ENCODE data around the gene EVI5L. TPM values are rescaled to one million over a fixed set of nuclear protein-coding genes. Genes with fewer than 3 reads are reported as not detected.

Gene EVI5L
- total RNA-seq, 3 donors from 2014 or later, result 7.5 to 12.5 (median 9.2) TPM

DNA sequence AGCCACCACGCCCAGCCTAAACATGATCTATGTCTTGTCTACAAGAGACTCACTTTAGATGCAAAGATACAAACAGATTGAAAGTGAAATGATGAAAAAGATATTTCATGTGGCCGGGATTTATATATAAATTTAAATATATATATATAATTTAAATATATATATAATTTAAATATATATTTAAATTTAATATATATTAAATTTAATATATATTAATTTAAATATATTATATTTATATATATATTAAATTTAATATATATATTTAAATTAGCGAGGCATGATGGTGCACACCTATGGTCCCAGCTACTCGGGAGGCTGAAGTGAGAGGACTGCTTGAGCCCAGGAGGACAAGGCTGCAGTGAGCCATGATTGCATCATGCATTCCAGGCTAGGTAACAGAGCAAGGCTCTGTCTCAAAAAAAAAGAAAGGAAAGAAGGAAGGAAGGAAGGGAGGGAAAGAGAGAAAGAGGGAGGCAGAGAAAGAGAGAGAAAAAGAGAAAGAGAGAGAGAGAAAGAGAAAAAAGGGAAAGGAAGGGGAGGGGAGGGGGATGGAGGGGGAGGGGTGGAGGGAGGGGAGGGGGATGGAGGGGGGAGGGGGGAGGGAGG lies 7.0 kb upstream of the EVI5L start:
- Histone ChIP-seq H3K4me3 (no peak overlapping the region), H3K27me3 (no peaks in the 10 kb centered on the region), H3K27ac (no peak overlapping the region), H3K9me3 (peaks cover 0 to 2% of the 10 kb centered on the region in 2 donors), H3K36me3 (no peaks in the 10 kb centered on the region), H3K4me1 (no peaks in the 10 kb centered on the region)
- TF ChIP-seq, protein P1, sequence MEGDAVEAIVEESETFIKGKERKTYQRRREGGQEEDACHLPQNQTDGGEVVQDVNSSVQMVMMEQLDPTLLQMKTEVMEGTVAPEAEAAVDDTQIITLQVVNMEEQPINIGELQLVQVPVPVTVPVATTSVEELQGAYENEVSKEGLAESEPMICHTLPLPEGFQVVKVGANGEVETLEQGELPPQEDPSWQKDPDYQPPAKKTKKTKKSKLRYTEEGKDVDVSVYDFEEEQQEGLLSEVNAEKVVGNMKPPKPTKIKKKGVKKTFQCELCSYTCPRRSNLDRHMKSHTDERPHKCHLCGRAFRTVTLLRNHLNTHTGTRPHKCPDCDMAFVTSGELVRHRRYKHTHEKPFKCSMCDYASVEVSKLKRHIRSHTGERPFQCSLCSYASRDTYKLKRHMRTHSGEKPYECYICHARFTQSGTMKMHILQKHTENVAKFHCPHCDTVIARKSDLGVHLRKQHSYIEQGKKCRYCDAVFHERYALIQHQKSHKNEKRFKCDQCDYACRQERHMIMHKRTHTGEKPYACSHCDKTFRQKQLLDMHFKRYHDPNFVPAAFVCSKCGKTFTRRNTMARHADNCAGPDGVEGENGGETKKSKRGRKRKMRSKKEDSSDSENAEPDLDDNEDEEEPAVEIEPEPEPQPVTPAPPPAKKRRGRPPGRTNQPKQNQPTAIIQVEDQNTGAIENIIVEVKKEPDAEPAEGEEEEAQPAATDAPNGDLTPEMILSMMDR (IDR thresholded peaks at IDR 0.05), result no peak
- TF ChIP-seq POLR2A (IDR thresholded peaks at IDR 0.05) (no peak), POLR2AphosphoS5 (IDR thresholded peaks at IDR 0.05) (no peak)
- intact Hi-C loops (cut with DNase I; ENCODE audit: low total_unique reads), result no loop called here
- DNase-seq (ENCODE audit: low spot score in 2 of 2), result no peak

DNA sequence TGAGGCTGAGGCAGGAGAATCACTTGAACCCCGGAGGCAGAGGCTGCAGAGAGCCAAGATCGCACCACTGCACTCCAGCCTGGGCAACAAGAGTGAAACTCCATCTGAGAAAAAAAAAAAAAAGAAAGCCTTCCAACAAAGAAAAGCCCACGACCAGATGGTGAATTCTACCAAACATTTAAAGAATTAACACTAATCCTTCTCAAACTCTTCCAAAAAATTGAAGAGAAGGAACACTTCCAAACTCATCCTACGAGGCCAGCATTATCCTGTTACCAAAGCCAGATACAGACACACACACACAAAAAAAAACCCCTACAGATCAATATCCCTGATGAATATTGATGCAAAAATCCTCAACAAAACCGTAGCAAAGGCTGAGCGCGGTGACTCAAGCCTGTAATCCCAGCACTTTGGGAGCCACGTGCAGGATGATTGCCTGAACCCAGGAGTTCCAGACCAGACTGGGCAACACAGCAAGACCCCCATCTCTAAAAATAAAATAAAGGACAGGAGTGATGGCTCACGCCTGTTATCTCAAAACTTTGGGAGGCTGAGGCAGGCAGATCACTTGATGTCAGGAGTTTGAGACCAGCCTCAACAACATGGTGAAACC lies 6.2 kb upstream of the EVI5L start:
- no peaks in the 10 kb centered on the region for H3K4me1 ChIP-seq
- TF ChIP-seq POLR2AphosphoS5 (IDR thresholded peaks at IDR 0.05) (no peak), POLR2A (IDR thresholded peaks at IDR 0.05) (no peak)
- TF ChIP-seq, protein P1 (IDR thresholded peaks at IDR 0.05), result no peak
- no peak overlapping the region for H3K4me3 ChIP-seq
- H3K27ac ChIP-seq, result no peak overlapping the region
- no peaks in the 10 kb centered on the region for H3K9me3 ChIP-seq
- H3K27me3 ChIP-seq, result no peaks in the 10 kb centered on the region
- no peak for DNase-seq (ENCODE audit: low spot score in 2 of 2)
- intact Hi-C loops (cut with DNase I; ENCODE audit: low total_unique reads), result no loop called here
- H3K36me3 ChIP-seq, result no peaks in the 10 kb centered on the region

DNA sequence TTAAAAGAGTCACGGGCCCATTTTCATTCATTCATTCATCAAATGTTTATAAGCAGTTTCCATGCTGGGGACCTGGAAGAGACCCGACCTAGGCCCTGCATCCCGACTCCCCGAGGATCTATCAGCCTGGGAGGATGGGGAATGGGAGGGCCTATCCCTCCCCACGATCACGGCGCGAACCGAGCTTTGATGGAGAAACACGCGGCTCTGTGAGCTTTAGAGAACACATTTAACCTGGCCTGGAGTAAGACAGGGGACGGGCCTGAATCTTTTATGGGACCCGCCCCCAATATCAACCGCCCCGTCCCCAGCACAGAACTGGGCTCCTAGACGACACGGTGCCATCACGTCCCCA lies 875 bp upstream of the EVI5L start:
- Histone ChIP-seq H3K27ac (peak overlapping the region in 1 of 2 donors; percentile 10), H3K4me3 (peak overlapping the region; percentile 79 to 87 (median 86)), H3K9me3 (no peaks in the 10 kb centered on the region), H3K4me1 (peaks cover 9 to 18% of the 10 kb centered on the region in 2 donors), H3K27me3 (no peaks in the 10 kb centered on the region), H3K36me3 (no peaks in the 10 kb centered on the region)
- TF ChIP-seq, protein P1 (IDR thresholded peaks at IDR 0.05), result no peak
- TF ChIP-seq POLR2AphosphoS5 (IDR thresholded peaks at IDR 0.05) (no peak), POLR2A (IDR thresholded peaks at IDR 0.05) (no peak)
- no peak for DNase-seq (ENCODE audit: low spot score in 2 of 2)
- intact Hi-C loops (cut with DNase I; ENCODE audit: low total_unique reads), result no loop called here

DNA sequence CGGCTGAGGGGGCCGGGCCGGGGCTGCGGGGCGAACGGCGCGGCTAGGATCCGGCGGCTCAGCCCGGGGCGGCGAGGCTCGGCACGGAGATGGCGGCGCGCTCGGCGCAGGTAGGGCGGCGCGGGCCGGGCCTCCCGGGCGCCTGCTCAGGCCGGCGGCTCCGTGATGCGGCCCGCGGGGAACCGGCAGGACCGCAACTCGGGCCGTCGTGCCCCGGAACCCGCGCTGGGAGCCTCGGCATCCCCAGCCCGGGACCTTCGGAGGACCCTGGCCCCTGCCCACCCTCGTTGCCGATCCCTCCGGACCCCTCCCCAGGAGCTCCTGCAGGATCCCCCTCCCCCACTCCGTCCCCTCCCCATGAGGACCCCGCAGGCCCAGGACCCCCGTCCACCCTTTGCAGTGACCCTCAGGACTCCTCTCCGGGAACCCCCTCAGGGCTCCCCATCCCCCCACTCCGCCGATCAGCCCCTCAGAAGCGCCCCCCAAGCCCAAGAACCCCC lies 304 bp downstream of the EVI5L start:
- intact Hi-C loops (cut with DNase I; ENCODE audit: low total_unique reads), result no loop called here
- Histone ChIP-seq H3K36me3 (no peaks in the 10 kb centered on the region), H3K27me3 (no peaks in the 10 kb centered on the region), H3K9me3 (no peaks in the 10 kb centered on the region), H3K27ac (peak overlapping the region; percentile 9 to 52), H3K4me1 (peaks cover 9 to 18% of the 10 kb centered on the region in 2 donors), H3K4me3 (peak overlapping the region; percentile 79 to 87 (median 86))
- no peak for DNase-seq (ENCODE audit: low spot score in 2 of 2)
- TF ChIP-seq POLR2A (IDR thresholded peaks at IDR 0.05), result no peak
- TF ChIP-seq, protein P1 (IDR thresholded peaks at IDR 0.05), result no peak
- TF ChIP-seq POLR2AphosphoS5 (IDR thresholded peaks at IDR 0.05), result no peak

DNA sequence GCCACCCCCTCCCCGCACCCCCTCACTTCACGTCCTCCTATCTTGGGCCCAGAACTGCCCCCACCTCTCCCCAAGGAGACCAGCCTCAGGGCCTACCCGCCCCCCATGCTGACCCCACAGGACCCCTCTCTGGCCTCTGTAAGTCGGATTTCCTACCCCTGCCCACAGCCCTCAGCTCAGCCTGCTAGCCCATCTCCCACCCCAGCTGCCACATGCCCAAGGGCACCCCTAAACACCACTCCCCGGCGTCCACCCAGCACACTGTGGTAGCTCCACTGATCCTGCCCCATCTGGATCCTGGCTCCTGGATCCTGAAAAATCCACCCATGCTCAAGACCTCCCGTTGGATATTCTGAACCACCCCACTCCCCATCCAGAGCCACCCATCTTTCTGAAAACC lies 805 bp downstream of the EVI5L start:
- H3K4me3 ChIP-seq, result peak overlapping the region; percentile 79 to 87 (median 86)
- H3K27ac ChIP-seq, result no peak overlapping the region
- H3K9me3 ChIP-seq, result no peaks in the 10 kb centered on the region
- no peaks in the 10 kb centered on the region for H3K36me3 ChIP-seq
- H3K4me1 ChIP-seq, result peaks cover 9 to 18% of the 10 kb centered on the region in 2 donors
- intact Hi-C loops (cut with DNase I; ENCODE audit: low total_unique reads), result no loop called here
- DNase-seq (ENCODE audit: low spot score in 2 of 2), result no peak
- TF ChIP-seq, protein P1 (IDR thresholded peaks at IDR 0.05), result no peak
- TF ChIP-seq POLR2A (IDR thresholded peaks at IDR 0.05) (no peak), POLR2AphosphoS5 (IDR thresholded peaks at IDR 0.05) (no peak)
- H3K27me3 ChIP-seq, result no peaks in the 10 kb centered on the region

All from breast epithelium (tissue), 4 donors.